HEK293T (cell line): Measurements from ENCODE around the gene FLCN.
A peak's percentile ranks its signal among the peaks of the same experiment; 100 is the strongest.
"Not testable (repeated sequence)": the region's sequence is repeated elsewhere in the genome, so short reads cannot be mapped to it uniquely, and the experiment has no call there.

Source experiments
- CTCF ChIA-PET: fragments of 350-600 bp; formaldehyde crosslinking; extraction: SDS; loops from one replicate; lab custom pipeline; 2021; ENCODE audit warnings: antibody characterized with exemption, inconsistent platforms; lab: Yijun Ruan, JAX
- POLR2A ChIA-PET: fragments of 350-600 bp; formaldehyde crosslinking; extraction: SDS; loops from one replicate; lab custom pipeline; 2020; ENCODE audit warnings: antibody characterized with exemption, inconsistent platforms; lab: Yijun Ruan, JAX
- DNase-seq: peaks from one replicate; pipeline ENCODE4 v3.0.0; 2012; ENCODE audit warnings: mixed read lengths; ENCODE audit errors: extremely low spot score
- ARNT ChIP-seq: fragments of 450-650 bp; IDR thresholded peaks from 2 replicates; pipeline ENCODE4 v1.6.1; 2017; ENCODE audit warnings: mild to moderate bottlenecking
- BHLHE40 ChIP-seq: fragments of 450-650 bp; IDR thresholded peaks from 2 replicates; pipeline ENCODE4 v1.6.1; 2016; ENCODE audit warnings: mild to moderate bottlenecking, moderate library complexity, borderline replicate concordance
- CTBP1 ChIP-seq: fragments of 450-650 bp; IDR thresholded peaks from 2 replicates; pipeline ENCODE4 v1.6.1; 2016; ENCODE audit warnings: borderline replicate concordance
- ELF4 ChIP-seq: fragments of 450-650 bp; IDR thresholded peaks from 2 replicates; pipeline ENCODE4 v1.6.1; 2017; ENCODE audit warnings: antibody characterized with exemption
- FOXA1 ChIP-seq: fragments of 450-650 bp; IDR thresholded peaks from 2 replicates; pipeline ENCODE4 v1.6.1; 2016; ENCODE audit warnings: mild to moderate bottlenecking
- FOXK2 ChIP-seq: fragments of 450-650 bp; IDR thresholded peaks from 2 replicates; pipeline ENCODE4 v1.6.1; 2016; ENCODE audit warnings: mild to moderate bottlenecking
- FOXM1 ChIP-seq: fragments of 450-650 bp; IDR thresholded peaks from 2 replicates; pipeline ENCODE4 v1.6.1; 2017; ENCODE audit warnings: mild to moderate bottlenecking, borderline replicate concordance
- HDGF ChIP-seq: fragments of 450-650 bp; IDR thresholded peaks from 2 replicates; pipeline ENCODE4 v1.6.1; 2017; ENCODE audit warnings: antibody characterized with exemption, borderline replicate concordance
- L3MBTL2 ChIP-seq: fragments of 450-650 bp; conservative IDR thresholded peaks from 2 replicates; pipeline ENCODE4 v1.6.1; 2016; ENCODE audit warnings: mild to moderate bottlenecking
- LEF1 ChIP-seq: fragments of 450-650 bp; IDR thresholded peaks from 2 replicates; pipeline ENCODE4 v1.6.1; 2017; ENCODE audit warnings: mild to moderate bottlenecking, borderline replicate concordance
- NFRKB ChIP-seq: fragments of 450-650 bp; IDR thresholded peaks from 2 replicates; pipeline ENCODE4 v1.6.1; 2016; ENCODE audit warnings: mild to moderate bottlenecking, moderate library complexity
- PKNOX1 ChIP-seq: fragments of 450-650 bp; IDR thresholded peaks from 2 replicates; pipeline ENCODE4 v1.6.1; 2016
- SP1 ChIP-seq: fragments of 450-650 bp; IDR thresholded peaks from 2 replicates; pipeline ENCODE4 v1.6.1; 2017
- SUZ12 ChIP-seq: fragments of 450-650 bp; IDR thresholded peaks from 2 replicates; pipeline ENCODE4 v1.6.1; 2016; ENCODE audit warnings: mild to moderate bottlenecking
- TARDBP ChIP-seq: fragments of 450-650 bp; IDR thresholded peaks from 2 replicates; pipeline ENCODE4 v1.6.1; 2016
- ZNF384 ChIP-seq: fragments of 450-650 bp; IDR thresholded peaks from 2 replicates; pipeline ENCODE4 v1.6.1; 2016

The FLCN gene

DNA sequence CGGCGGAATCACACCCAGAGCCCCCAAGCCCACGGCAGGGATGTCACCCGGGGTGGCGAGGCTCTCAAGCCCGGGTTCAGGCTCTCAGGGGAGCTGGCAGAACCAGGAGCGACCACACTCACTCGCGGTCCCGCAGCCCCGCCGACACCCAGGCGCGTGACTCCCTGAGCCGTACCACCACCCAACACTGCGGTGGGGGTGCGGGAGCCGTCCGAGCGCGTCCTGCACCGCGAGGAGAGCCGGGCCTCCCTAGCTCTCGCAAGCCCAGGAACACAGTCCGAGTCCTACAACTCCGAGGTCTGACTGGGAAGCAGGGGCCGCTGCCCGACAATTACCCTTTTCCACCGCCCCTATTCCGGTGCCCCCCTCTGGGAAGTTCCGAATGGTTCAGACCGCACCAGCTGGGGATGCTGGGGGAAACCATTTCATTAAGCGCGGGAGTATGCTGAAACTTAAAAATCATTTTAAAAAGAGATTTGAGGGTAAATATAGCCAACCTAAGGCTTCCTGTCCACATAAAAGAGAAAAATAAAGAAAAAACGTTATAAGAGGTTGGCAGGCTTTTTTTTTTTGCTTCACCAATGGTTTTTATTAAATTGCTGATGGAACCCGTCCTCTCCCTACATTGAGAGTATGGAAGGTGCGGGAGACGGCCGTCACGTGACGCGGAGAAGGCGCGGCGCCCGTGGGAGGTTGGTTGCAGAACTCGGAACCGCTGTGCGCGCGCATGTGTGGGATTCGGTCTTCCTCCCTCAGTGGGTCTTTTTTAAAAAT lies at the start of gene FLCN:
TSS of gene FLCN (minus strand) at position 143 of the 774 bp plus-strand sequence. CDS start 9,031 bp downstream, outside the sequence.
- DNase-seq, result peak; percentile 83
- TF ChIP-seq NFRKB (0 out of 2 replicates have a peak, but pooled peaks have one; percentile 46), BHLHE40 (peak; percentile 99), L3MBTL2 (peak; percentile 46; the same call in 1 of the 2 replicates), PKNOX1 (no peak), TARDBP (peak; percentile 69), ELF4 (peak; percentile 56; the same call in 1 of the 2 replicates), FOXM1 (peak; percentile 97), FOXA1 (no peak)
- CTCF ChIA-PET, result interaction anchor here (0.5 kb wide), 1 partner anchor 355 kb away, joined by 3 read pairs; no protein-coding TSS in a partner anchor
- POLR2A ChIA-PET, result interaction anchor here (0.6 to 2.8 kb wide), 7 partner anchors 16 to 76 kb away, joined by 3 to 11 read pairs (median 9); partner anchors contain the start of gene COPS3

DNA sequence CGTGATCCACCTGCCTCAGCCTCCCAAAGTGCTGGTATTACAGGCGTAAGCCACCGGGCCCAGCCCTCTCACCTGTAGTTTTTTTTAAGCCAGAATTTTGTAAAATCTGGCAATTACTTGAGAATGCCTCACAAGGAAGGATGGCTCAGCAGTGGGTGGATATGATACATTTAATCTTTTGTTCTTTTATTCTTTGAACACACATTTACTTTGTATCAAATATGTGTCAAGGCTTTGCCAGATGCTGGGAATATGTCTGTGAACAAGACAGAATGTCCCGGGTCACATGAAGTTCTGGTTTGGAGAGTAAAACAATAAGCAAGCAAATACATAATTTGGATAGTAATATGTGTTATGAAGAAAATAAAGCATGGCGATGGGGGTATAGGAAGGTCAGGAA lies 49.0 kb upstream of the FLCN start:
- DNase-seq, result no peak
- TF ChIP-seq FOXA1, result no peak
- no peak for TF ChIP-seq TARDBP
- TF ChIP-seq ELF4, result no peak
- no peak for TF ChIP-seq SUZ12
- no peak for TF ChIP-seq ZNF384
- no peak for TF ChIP-seq HDGF
- TF ChIP-seq BHLHE40, result no peak
- TF ChIP-seq SP1, result no peak
- no peak for TF ChIP-seq ARNT
- TF ChIP-seq CTBP1, result no peak
- no peak for TF ChIP-seq LEF1
- TF ChIP-seq L3MBTL2, result no peak
- TF ChIP-seq FOXK2, result no peak
- POLR2A ChIA-PET, result no interaction called here
- CTCF ChIA-PET, result no interaction called here

DNA sequence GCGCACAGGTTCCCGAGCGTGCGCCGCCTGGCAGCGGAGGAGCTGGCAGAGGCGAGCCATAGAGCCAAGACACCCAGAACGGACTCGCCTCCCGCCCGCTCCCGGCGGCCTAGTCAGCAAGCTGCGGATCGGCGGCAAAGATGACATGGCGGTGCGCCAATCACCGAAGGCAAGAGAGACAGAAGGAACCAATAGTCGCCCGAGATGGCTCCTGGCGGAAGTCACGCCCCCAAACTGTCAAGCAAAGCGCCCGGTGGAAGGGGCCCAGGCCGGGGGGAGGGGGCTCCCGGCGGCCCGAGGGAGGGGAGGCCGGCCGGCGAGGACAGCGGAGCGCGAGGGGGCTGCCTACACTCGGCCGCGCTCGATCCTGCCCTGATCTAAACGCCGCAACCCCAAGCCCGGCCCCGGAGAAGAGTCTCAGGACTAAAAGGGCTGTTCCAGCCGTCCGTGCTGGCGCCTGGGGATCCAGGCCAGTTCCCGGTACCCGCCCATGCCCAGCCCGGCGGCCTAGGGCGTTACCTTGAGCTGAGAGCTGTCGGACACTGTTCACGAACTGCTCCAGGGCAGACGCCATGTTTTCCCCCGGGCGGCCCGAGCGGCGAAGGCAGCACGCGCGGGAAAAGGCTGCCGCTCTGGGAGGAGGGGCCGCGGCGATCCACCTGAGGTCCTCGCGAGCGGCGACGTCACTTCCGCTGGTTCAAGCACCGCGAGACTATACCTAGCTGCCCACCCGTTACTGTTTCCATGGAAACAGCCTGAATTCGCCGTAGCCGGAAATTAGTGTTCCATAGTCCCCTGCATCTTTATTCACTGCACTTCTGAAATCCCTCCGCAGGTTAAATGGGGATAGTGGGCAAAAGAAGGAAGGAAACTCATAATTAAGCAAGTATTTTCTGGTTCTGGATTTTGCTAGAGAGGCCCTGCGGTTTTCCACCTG lies 43.9 kb upstream of the FLCN start, which contains the start of gene COPS3:
TSS of gene COPS3 (minus strand) at position 634 of the 937 bp plus-strand sequence. CDS start at position 574, 60 bp downstream.
- TF ChIP-seq PKNOX1 (peak; percentile 99), ZNF384 (no peak), ARNT (no peak), NFRKB (peak; percentile 52; the same call in 1 of the 2 replicates), L3MBTL2 (peak; percentile 96), FOXK2 (no peak), ELF4 (peak; percentile 71; the same call in 1 of the 2 replicates)
- peak; percentile 98 for DNase-seq
- ChIA-PET POLR2A (interaction anchor here (0.7 to 4.8 kb wide), 15 partner anchors 8 to 842 kb away, joined by 3 to 61 read pairs (median 5); partner anchors contain the start of gene FLCN), CTCF (no interaction called here)

DNA sequence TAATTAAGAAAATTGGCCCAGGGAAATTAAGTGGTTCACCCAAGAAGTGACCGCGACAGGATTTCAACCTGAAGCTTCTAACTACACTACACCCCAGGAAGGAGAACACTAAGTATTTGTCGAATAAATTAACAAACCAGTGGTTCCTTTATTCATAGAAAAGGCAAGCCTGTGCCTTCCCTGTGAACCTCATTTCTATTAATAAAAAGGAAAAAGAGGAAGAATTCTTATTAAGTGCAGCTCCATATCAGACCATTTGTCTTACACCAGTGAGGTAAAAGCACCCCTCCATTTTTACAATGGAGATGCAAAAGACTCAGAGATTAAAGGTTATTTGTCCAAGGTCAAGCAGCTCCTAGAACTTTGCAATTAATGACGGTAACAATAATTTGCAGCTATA lies 42.3 kb upstream of the FLCN start:
- TF ChIP-seq PKNOX1, result no peak
- TF ChIP-seq TARDBP, result no peak
- no peak for TF ChIP-seq HDGF
- ChIA-PET CTCF (no interaction called here), POLR2A (interaction anchor here (2.5 to 4.8 kb wide), 2 partner anchors 9 to 22 kb away, joined by 11 to 61 read pairs; no protein-coding TSS in a partner anchor)
- DNase-seq, result no peak

DNA sequence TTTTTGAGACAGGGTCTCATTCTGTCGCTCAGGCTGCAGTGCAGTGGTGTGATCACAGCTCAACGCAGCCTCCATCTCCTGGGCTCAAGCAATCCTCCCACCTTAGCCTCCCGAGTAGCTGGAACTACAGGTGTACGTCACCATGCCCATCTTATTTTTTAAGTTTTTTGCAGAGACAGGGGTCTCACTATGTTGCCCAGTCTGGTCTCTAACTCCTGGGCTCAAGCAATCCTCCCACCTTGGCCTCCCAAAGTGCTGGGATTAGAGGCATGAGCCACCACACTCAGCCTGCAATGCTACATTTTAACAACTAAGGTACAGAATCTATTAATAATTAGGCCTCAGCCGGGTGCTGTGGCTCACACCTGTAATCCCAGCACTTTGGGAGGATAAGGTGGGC lies 40.5 kb upstream of the FLCN start:
- POLR2A ChIA-PET, result interaction anchor here (0.9 kb wide), 1 partner anchor 39 kb away, joined by 3 read pairs; no protein-coding TSS in a partner anchor
- DNase-seq, CTCF ChIA-PET: not testable (repeated sequence)

DNA sequence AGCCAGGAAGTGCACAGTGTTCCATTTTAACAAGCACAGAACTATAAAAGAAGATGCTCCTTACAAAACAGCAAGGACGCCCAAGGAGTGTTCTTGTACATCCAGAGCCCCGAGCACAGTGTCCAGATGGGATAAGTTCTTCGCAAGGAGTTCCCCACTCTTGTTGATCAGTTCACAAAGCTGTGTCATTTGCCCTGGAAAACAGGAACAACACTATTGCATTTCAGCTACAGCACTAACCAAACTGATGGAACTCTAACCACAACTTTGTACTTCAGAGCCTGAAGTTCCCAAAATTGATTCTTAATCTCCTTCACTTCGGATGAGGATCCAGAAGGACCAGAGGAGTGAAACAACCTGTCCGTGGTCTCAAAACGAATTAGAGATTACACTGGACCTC lies 39.0 kb upstream of the FLCN start:
- POLR2A ChIA-PET, result interaction anchor here (2.2 kb wide), 1 partner anchor 25 kb away, joined by 13 read pairs; no protein-coding TSS in a partner anchor
- CTCF ChIA-PET, result no interaction called here
- TF ChIP-seq HDGF (no peak), TARDBP (no peak), CTBP1 (no peak), LEF1 (no peak), PKNOX1 (no peak), SUZ12 (no peak), ARNT (no peak), ZNF384 (no peak), ELF4 (no peak), BHLHE40 (no peak), FOXM1 (no peak), FOXK2 (no peak), SP1 (no peak), FOXA1 (no peak)
- no peak for DNase-seq
